ENCODE measurements around the gene TGFBR3.
"Not testable (repeated sequence)": the region's sequence is repeated elsewhere in the genome, so short reads cannot be mapped to it uniquely, and the experiment has no call there.

GRCh38 chr1:91840276-91840675 lies 45.7 kb downstream of the TGFBR3 start:
- TF ChIP-seq CTCF (optimal IDR thresholded peaks at IDR 0.05 in 1 of 3, IDR thresholded peaks at IDR 0.05 in 1 of 3, conservative IDR thresholded peaks at IDR 0.05 in 1 of 3; ENCODE audit: extremely low read depth in 1 of 3, insufficient read depth in 2 of 3, low read length in 3 of 3); EZH2 (IDR thresholded peaks at IDR 0.05; ENCODE audit: low read length): not testable (repeated sequence)

All from keratinocyte (primary cell).